ENCODE results near the gene SPNS3.

DNA sequence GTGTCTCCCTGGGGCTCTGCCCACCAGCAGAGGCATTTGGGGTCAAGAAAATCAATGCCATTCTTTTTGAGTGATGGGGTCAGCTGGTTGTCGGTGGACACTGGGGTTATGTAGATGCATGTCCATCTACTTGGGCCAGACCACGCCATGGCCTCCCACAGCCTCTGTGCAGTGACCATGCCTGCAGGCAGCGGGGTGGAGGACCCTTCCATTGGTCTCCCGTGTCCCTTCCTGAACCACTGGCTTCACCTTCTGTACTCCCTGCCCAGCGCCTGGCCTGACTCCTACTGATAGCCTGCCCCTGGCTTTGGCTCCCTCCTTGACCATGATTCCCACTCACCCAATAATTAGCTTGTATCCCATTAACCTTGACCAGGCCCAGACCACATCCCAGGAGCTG is 28.0 kb upstream of the SPNS3 start:
- no peak for TF ChIP-seq YY1 (IDR thresholded peaks at IDR 0.05)
- no peak for TF ChIP-seq GABPA (IDR thresholded peaks at IDR 0.05 in 1 of 2, conservative IDR thresholded peaks at IDR 0.05 in 1 of 2)
- TF ChIP-seq SP1 (IDR thresholded peaks at IDR 0.05), result no peak
- no peak for TF ChIP-seq CTCF (IDR thresholded peaks at IDR 0.05; ENCODE audit: low read depth, low read length, missing input control)
- TF ChIP-seq JUND (IDR thresholded peaks at IDR 0.05), result no peak
- no peak for TF ChIP-seq REST (IDR thresholded peaks at IDR 0.05)
- TF ChIP-seq TAF1 (conservative IDR thresholded peaks at IDR 0.05), result no peak
- no peak for TF ChIP-seq RAD21 (IDR thresholded peaks at IDR 0.05)
- TF ChIP-seq EGR1 (IDR thresholded peaks at IDR 0.05; ENCODE audit: low read depth in 2 of 2), result no peak
- TF ChIP-seq, protein P1, sequence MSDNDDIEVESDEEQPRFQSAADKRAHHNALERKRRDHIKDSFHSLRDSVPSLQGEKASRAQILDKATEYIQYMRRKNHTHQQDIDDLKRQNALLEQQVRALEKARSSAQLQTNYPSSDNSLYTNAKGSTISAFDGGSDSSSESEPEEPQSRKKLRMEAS (IDR thresholded peaks at IDR 0.05), result no peak
- TF ChIP-seq, protein P2, sequence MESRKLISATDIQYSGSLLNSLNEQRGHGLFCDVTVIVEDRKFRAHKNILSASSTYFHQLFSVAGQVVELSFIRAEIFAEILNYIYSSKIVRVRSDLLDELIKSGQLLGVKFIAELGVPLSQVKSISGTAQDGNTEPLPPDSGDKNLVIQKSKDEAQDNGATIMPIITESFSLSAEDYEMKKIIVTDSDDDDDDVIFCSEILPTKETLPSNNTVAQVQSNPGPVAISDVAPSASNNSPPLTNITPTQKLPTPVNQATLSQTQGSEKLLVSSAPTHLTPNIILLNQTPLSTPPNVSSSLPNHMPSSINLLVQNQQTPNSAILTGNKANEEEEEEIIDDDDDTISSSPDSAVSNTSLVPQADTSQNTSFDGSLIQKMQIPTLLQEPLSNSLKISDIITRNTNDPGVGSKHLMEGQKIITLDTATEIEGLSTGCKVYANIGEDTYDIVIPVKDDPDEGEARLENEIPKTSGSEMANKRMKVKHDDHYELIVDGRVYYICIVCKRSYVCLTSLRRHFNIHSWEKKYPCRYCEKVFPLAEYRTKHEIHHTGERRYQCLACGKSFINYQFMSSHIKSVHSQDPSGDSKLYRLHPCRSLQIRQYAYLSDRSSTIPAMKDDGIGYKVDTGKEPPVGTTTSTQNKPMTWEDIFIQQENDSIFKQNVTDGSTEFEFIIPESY (IDR thresholded peaks at IDR 0.05), result no peak
- TF ChIP-seq HNF4G (IDR thresholded peaks at IDR 0.05), result no peak
- no peak for TF ChIP-seq RXRA (IDR thresholded peaks at IDR 0.05)
- TF ChIP-seq HNF4A (conservative IDR thresholded peaks at IDR 0.05), result no peak

Data from liver (tissue), 3 donors.